Lower lobe of right lung (tissue), 2 donors: Measurements from ENCODE around the gene TRIM14. TPM values are rescaled to one million over a fixed set of nuclear protein-coding genes. Genes with fewer than 3 reads are reported as not detected.

ENCODE experiments used
- ATAC-seq, 2 donors: fragments of 200-7000 bp; cut with Tn5 transposase; one replicate each; pipeline ENCODE4 v1.9.1; 2020 to 2022; ENCODE audit warnings: mild to moderate bottlenecking in 2 of 2, moderate library complexity in 2 of 2
- DNase-seq: peaks from one replicate; pipeline ENCODE4 v3.0.0-alpha.2; 2020
- H3K27ac ChIP-seq: fragments of 200-600 bp; one replicate; pipeline ENCODE4 v1.8.0; 2022
- H3K27me3 ChIP-seq: fragments of 200-600 bp; one replicate; pipeline ENCODE4 v1.8.0; 2022; ENCODE audit warnings: low read depth
- H3K36me3 ChIP-seq: fragments of 200-600 bp; one replicate; pipeline ENCODE4 v1.8.0; 2022; ENCODE audit warnings: mild to moderate bottlenecking
- H3K4me1 ChIP-seq: fragments of 200-600 bp; one replicate; pipeline ENCODE4 v1.8.0; 2022
- H3K4me3 ChIP-seq: fragments of 200-600 bp; one replicate; pipeline ENCODE4 v1.8.0; 2022; ENCODE audit warnings: mild to moderate bottlenecking
- H3K9me3 ChIP-seq: fragments of 200-600 bp; one replicate; pipeline ENCODE4 v1.8.0; 2022
- intact Hi-C: fragments of 100-400 bp; cut with DNase I; formaldehyde crosslinking; loops from one replicate; pipeline ENCODE4 v1.11.0; 2022
- total RNA-seq: library from RNA; stranded (reverse); fragmentation: NEBNext Ultra II Directional; extraction: Animal tissue kit (Norgen Biotek cat#: 25700); gene quantifications from one replicate; pipeline ENCODE4 v1.2.1, GENCODE V29; 2021
- TF ChIP-seq, protein P1 (sequence below): fragments of 200-600 bp; IDR thresholded peaks from one replicate; pipeline ENCODE4 v1.8.0; 2022; ENCODE audit warnings: antibody characterized with exemption, mild to moderate bottlenecking
- donor health status: DM: no; HTN: yes; CAD: no; lungs with severe emphysema.

Gene TRIM14
- total RNA-seq, 1 donor from 2014 or later: 82.5 TPM

DNA sequence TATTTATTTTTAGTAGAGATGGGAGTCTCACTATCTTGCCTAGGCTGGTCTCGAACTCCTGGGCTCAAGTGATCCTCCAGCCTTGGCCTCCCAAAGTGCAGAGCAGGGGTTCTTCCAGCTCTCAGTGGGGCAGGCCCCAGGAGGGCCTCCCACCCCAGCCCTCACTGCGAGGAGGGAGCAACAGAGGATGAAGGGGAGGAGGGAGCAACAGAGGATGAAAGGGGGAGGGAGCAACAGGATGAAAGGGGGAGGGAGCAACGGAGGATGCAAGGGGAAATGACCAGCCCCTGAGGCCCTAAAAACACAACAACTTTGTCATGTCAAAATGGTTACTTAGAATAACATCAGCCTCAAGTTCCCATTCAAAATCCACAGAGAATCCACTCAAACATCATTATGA lies 10.0 kb downstream of the TRIM14 start:
- intact Hi-C loops: no loop called here
- DNase-seq: no peak
- no peaks in the 10 kb centered on the region for H3K9me3 ChIP-seq
- no peaks in the 10 kb centered on the region for H3K27me3 ChIP-seq
- ATAC-seq: no peak
- TF ChIP-seq, protein P1, sequence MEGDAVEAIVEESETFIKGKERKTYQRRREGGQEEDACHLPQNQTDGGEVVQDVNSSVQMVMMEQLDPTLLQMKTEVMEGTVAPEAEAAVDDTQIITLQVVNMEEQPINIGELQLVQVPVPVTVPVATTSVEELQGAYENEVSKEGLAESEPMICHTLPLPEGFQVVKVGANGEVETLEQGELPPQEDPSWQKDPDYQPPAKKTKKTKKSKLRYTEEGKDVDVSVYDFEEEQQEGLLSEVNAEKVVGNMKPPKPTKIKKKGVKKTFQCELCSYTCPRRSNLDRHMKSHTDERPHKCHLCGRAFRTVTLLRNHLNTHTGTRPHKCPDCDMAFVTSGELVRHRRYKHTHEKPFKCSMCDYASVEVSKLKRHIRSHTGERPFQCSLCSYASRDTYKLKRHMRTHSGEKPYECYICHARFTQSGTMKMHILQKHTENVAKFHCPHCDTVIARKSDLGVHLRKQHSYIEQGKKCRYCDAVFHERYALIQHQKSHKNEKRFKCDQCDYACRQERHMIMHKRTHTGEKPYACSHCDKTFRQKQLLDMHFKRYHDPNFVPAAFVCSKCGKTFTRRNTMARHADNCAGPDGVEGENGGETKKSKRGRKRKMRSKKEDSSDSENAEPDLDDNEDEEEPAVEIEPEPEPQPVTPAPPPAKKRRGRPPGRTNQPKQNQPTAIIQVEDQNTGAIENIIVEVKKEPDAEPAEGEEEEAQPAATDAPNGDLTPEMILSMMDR: no peak
- H3K36me3 ChIP-seq: peaks cover 8% of the 10 kb centered on the region
- peak overlapping the region; percentile 63 for H3K27ac ChIP-seq
- peaks cover 22% of the 10 kb centered on the region for H3K4me1 ChIP-seq
- no peak overlapping the region for H3K4me3 ChIP-seq

DNA sequence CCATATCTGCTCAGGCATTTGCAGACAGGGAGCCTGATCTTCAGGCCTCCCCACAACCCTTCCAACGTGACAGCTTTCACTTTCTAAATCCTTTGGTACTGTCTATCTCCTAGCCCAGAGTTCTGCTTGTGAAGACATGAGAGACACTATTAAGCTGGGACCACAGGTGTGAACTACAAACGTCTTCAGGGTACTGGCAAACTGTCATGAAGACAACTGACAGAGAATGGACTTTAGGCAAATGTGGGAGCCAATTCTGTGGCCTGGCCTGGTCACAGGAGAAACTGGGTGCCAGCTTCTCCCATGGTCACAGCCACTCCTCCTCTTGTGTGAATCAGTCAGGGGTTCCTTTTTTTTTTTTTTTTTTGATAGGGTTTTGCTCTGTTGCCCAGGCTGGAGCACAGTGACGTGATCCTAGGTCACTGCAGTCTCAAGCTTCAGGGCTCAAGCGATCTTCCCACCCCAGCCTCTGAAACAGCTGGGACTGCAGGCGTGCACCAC lies 10.4 kb downstream of the TRIM14 start:
- Histone ChIP-seq H3K4me1 (peaks cover 26% of the 10 kb centered on the region), H3K9me3 (no peaks in the 10 kb centered on the region), H3K27me3 (no peaks in the 10 kb centered on the region), H3K36me3 (peaks cover 8% of the 10 kb centered on the region), H3K4me3 (no peak overlapping the region), H3K27ac (peak overlapping the region; percentile 63)
- intact Hi-C loops: no loop called here
- peak; percentile 58 to 71 for ATAC-seq
- TF ChIP-seq, protein P1: no peak
- DNase-seq: no peak

DNA sequence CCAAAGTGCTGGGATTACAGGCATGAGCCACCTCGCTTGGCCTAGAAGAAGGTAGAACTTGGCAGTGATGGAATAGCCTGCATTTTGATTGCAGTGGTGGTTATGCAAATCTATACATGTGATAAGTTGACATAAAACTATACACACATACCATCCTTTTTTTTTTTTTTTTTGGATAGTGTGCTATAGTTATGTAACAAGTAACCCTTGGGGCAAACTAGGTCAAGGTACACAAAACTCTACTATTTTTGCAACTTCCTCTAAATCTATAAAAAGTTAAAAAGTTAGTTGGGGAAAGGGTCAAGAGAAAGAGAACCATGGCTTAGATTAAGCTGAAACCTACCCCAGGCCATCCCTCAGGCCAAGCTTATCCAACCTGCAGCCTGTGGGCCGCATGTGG lies 11.1 kb downstream of the TRIM14 start:
- TF ChIP-seq, protein P1: no peak
- Histone ChIP-seq H3K9me3 (no peaks in the 10 kb centered on the region), H3K4me1 (peaks cover 28% of the 10 kb centered on the region), H3K27ac (peak overlapping the region; percentile 63), H3K27me3 (no peaks in the 10 kb centered on the region), H3K36me3 (peaks cover 8% of the 10 kb centered on the region), H3K4me3 (no peak overlapping the region)
- ATAC-seq (peak; percentile 51 to 56), DNase-seq (no peak)
- intact Hi-C loops: no loop called here

DNA sequence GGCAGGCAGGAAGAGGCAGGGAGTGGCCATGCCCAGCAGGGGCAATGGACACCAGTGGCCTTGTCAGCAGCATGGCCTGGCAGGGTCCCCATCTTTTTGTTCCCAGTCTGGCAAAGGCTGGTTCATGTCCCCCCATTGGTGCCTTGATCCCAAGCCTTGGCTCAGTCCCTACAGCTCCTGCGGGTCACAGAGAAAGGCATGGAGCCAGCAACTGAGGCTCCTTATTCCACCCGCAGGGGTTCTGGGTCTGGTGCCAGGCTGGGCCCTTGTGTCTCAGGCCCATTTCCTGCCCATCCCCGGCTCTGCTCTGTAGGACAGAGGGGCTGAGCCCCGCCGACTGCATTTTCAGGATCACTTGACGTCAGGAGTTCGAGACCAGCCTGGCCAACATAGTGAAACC lies 14.0 kb downstream of the TRIM14 start:
- no peak for ATAC-seq
- TF ChIP-seq, protein P1: no peak
- H3K27me3 ChIP-seq: no peaks in the 10 kb centered on the region
- H3K9me3 ChIP-seq: no peaks in the 10 kb centered on the region
- H3K36me3 ChIP-seq: peaks cover 8% of the 10 kb centered on the region
- intact Hi-C loops: no loop called here
- H3K27ac ChIP-seq: peak overlapping the region; percentile 8
- no peak overlapping the region for H3K4me3 ChIP-seq
- H3K4me1 ChIP-seq: peaks cover 55% of the 10 kb centered on the region
- no peak for DNase-seq

DNA sequence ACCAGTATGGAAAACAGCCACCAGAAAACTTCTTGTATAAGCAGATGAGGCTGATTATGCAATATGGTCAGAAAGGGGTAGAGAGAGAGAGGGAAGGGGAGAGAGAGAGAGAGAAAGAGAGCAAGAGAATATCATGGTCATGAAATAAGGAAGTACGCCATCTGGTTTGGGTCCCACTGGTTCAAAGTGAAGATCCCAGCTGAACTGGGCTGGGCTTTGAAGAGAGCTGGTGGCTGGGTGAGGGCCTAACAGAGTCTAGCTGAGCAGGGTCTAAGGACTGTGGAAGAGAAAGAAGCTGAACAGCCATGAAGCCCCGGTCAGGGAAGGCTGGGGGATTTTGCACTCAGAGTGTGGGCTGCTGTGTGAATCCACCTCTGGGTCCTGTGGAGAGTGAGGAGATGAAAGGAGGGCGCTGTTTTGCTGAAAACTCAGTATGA lies 14.6 kb downstream of the TRIM14 start:
- H3K4me1 ChIP-seq: peaks cover 60% of the 10 kb centered on the region
- intact Hi-C loops: no loop called here
- H3K27ac ChIP-seq: peak overlapping the region; percentile 8
- peaks cover 11% of the 10 kb centered on the region for H3K36me3 ChIP-seq
- TF ChIP-seq, protein P1: no peak
- ATAC-seq (peak; percentile 18 to 23), DNase-seq (no peak)
- H3K4me3 ChIP-seq: no peak overlapping the region
- H3K9me3 ChIP-seq: no peaks in the 10 kb centered on the region
- no peaks in the 10 kb centered on the region for H3K27me3 ChIP-seq

DNA sequence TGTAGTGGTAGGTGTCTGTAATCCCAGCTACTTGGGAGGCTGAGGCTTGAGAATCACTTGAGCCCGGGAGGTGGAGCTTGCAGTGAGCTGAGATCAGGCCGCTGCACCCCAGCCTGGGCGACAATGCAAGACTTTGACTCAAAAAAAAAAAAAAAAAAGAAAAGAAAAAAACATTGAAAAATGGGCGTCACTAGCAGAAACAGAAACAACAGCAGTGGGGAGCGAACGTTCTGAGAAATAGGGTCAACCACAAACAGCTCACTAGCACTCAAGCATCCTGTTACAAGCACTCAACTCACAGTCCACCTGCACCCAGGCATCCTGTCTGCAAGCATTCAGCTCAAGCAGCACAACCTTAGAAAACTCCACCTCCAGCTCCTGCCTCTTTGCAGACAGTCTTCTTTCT lies 17.2 kb downstream of the TRIM14 start:
- Histone ChIP-seq H3K36me3 (peaks cover 26% of the 10 kb centered on the region), H3K27ac (peak overlapping the region; percentile 5), H3K9me3 (no peaks in the 10 kb centered on the region), H3K4me1 (peaks cover 46% of the 10 kb centered on the region), H3K4me3 (no peak overlapping the region), H3K27me3 (no peaks in the 10 kb centered on the region)
- intact Hi-C loops: no loop called here
- TF ChIP-seq, protein P1: no peak
- peak; percentile 75 for DNase-seq
- ATAC-seq: peak; percentile 84 to 88
